ENCODE measurements around the gene PRSS16. TPM values are rescaled to one million over a fixed set of nuclear protein-coding genes. Genes with fewer than 3 reads are reported as not detected.
A peak's percentile ranks its signal among the peaks of the same experiment; 100 is the strongest.

PRSS16 gene
- total RNA-seq, 1 donor from 2014 or later: 29.8 TPM

DNA sequence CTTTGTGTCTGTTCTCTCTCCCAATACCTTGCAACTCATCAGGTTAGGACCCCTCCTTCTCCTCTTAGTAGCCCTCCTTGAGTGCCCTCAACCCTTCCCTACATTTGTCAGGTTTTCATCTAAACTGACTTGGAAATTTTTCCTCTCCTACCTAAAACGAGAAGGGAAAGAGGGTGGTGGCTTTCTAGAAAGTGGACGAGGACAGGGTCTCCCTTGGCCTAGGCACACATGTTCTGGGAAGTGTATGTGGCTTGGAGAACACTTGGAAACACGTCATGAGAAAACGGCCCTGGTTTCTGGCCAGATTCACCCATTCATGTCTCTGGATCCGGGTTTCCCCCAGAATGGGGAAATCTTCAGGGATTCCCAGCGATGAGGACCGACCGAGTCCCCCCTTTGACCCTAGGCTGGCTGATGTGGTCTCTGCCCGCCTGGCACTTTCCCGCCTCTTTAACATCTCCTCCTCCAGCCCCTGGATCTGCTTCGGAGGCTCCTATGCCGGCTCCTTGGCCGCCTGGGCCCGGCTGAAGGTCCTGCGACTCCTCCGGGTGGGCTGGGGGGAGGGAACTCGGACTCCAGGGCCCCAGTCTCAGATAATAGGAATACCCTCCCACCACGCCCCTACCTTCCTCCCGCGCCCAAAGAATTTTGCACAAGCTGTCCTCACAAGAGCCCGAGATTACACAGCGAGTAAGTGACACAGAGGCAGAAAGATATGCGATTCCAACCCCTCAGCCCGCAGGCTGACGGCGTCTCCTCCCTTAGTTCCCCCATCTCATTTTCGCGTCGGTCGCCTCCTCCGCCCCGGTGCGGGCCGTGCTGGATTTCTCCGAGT is 3.0 kb downstream of the PRSS16 start:
- Mint-ChIP-seq H3K4me1 (ENCODE audit: low read depth) (no peaks in the 10 kb centered on the region), H3K9me3 (ENCODE audit: low read depth) (no peaks in the 10 kb centered on the region), H3K4me3 (ENCODE audit: low read depth) (peak overlapping the region; percentile 97), H3K36me3 (ENCODE audit: insufficient read depth) (peaks cover 5% of the 10 kb centered on the region), H3K27me3 (peaks cover 13% of the 10 kb centered on the region), H3K27ac (peak overlapping the region; percentile 98)
- no peak for DNase-seq (ENCODE audit: low spot score, unreplicated experiment)
- TF ChIP-seq, protein P1, sequence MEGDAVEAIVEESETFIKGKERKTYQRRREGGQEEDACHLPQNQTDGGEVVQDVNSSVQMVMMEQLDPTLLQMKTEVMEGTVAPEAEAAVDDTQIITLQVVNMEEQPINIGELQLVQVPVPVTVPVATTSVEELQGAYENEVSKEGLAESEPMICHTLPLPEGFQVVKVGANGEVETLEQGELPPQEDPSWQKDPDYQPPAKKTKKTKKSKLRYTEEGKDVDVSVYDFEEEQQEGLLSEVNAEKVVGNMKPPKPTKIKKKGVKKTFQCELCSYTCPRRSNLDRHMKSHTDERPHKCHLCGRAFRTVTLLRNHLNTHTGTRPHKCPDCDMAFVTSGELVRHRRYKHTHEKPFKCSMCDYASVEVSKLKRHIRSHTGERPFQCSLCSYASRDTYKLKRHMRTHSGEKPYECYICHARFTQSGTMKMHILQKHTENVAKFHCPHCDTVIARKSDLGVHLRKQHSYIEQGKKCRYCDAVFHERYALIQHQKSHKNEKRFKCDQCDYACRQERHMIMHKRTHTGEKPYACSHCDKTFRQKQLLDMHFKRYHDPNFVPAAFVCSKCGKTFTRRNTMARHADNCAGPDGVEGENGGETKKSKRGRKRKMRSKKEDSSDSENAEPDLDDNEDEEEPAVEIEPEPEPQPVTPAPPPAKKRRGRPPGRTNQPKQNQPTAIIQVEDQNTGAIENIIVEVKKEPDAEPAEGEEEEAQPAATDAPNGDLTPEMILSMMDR (IDR thresholded peaks at IDR 0.05; ENCODE audit: unreplicated experiment): no peak

DNA sequence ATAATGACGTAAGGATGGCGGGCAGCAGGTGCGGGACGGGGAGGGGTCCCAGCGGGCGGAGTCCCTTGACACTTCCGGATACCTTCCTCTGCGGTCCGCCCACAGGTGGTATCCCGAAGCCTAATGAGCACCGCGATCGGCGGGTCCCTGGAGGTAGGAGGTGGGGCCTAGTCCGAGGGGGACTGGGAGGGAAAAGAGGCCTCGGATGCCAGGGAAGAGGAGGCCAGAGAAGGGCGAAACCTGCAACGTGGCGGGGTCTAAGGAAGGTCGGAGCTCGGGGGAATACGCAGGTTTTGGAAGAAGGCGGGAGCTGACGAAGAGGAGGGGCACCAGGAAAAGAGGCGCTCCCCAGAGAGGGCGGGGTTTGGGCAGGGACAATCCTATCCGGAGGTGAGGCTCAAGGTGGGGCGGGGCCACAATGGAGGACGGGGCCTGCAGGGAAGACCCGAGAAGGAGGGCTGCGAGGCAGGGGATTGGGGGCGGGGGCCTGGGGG is 3.7 kb downstream of the PRSS16 start:
- H3K27ac Mint-ChIP-seq: peak overlapping the region; percentile 98
- H3K27me3 Mint-ChIP-seq: peaks cover 13% of the 10 kb centered on the region

GRCh38 chr6:27251606-27252251 is 4.2 kb downstream of the PRSS16 start:
- H3K36me3 Mint-ChIP-seq (ENCODE audit: insufficient read depth): peaks cover 7% of the 10 kb centered on the region
- H3K27ac Mint-ChIP-seq: peak overlapping the region; percentile 98
- H3K9me3 Mint-ChIP-seq (ENCODE audit: low read depth): no peaks in the 10 kb centered on the region
- H3K4me3 Mint-ChIP-seq (ENCODE audit: low read depth): peak overlapping the region; percentile 97
- peak; percentile 89 for DNase-seq (ENCODE audit: low spot score, unreplicated experiment)
- TF ChIP-seq, protein P1 (IDR thresholded peaks at IDR 0.05; ENCODE audit: unreplicated experiment): peak; percentile 72
- no peaks in the 10 kb centered on the region for H3K4me1 Mint-ChIP-seq (ENCODE audit: low read depth)
- H3K27me3 Mint-ChIP-seq: peaks cover 13% of the 10 kb centered on the region

More for the DNA sequence above, 3.7 kb downstream of the PRSS16 start:
- Mint-ChIP-seq H3K36me3 (ENCODE audit: insufficient read depth) (peaks cover 7% of the 10 kb centered on the region), H3K4me3 (ENCODE audit: low read depth) (peak overlapping the region; percentile 97), H3K9me3 (ENCODE audit: low read depth) (no peaks in the 10 kb centered on the region), H3K4me1 (ENCODE audit: low read depth) (no peaks in the 10 kb centered on the region)
- TF ChIP-seq, protein P1 (IDR thresholded peaks at IDR 0.05; ENCODE audit: unreplicated experiment): no peak
- DNase-seq (ENCODE audit: low spot score, unreplicated experiment): peak; percentile 90

GRCh38 chr6:27254566-27254965 is 7.1 kb downstream of the PRSS16 start:
- Mint-ChIP-seq H3K27me3 (peaks cover 7% of the 10 kb centered on the region), H3K9me3 (ENCODE audit: low read depth) (no peaks in the 10 kb centered on the region), H3K36me3 (ENCODE audit: insufficient read depth) (peaks cover 7% of the 10 kb centered on the region), H3K4me3 (ENCODE audit: low read depth) (no peak overlapping the region), H3K27ac (no peak overlapping the region), H3K4me1 (ENCODE audit: low read depth) (no peaks in the 10 kb centered on the region)
- no peak for DNase-seq (ENCODE audit: low spot score, unreplicated experiment)
- TF ChIP-seq, protein P1 (IDR thresholded peaks at IDR 0.05; ENCODE audit: unreplicated experiment): no peak

DNA sequence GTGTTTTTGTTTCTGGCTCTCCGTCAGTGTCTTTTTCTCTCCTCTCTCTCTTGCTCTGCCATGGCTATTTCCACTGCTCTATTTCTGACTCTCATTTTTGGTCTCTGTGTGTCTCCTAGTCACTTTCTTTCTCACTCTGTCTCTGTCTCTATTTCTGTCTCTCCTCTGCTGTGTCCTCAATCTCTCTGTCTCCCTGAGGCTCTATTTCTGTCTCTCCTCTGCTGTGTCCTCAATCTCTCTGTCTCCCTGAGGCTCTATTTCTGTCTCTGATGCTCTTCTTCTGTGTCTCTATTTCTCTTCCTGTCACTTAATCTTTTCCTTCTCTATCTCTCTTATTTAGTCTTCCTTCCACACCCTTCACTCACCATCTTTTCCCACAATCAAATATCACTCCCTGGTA is 8.4 kb downstream of the PRSS16 start:
- H3K9me3 Mint-ChIP-seq (ENCODE audit: low read depth): no peaks in the 10 kb centered on the region
- H3K4me3 Mint-ChIP-seq (ENCODE audit: low read depth): no peak overlapping the region
- TF ChIP-seq, protein P1 (IDR thresholded peaks at IDR 0.05; ENCODE audit: unreplicated experiment): no peak
- no peak overlapping the region for H3K27ac Mint-ChIP-seq
- peaks cover 8% of the 10 kb centered on the region for H3K27me3 Mint-ChIP-seq
- H3K4me1 Mint-ChIP-seq (ENCODE audit: low read depth): peaks cover 1% of the 10 kb centered on the region
- peaks cover 7% of the 10 kb centered on the region for H3K36me3 Mint-ChIP-seq (ENCODE audit: insufficient read depth)
- no peak for DNase-seq (ENCODE audit: low spot score, unreplicated experiment)
